Common myeloid progenitor, CD34-positive (primary cell): Measurements from ENCODE around the gene LRRC43.
A peak's percentile ranks its signal among the peaks of the same experiment; 100 is the strongest.

ENCODE experiments used
- CTCF ChIA-PET: fragments of 350-600 bp; sonication (Branson Sonifier 250); formaldehyde crosslinking; loops from one replicate; lab custom pipeline; 2021; ENCODE audit warnings: antibody characterized with exemption; lab: Charles Lee
- POLR2A ChIA-PET: fragments of 350-600 bp; sonication (Branson Sonifier 250); formaldehyde crosslinking; loops from one replicate; lab custom pipeline; 2021; ENCODE audit warnings: antibody characterized with exemption; lab: Charles Lee
- DNase-seq, 3 donors: peaks; one replicate each; pipeline versions ENCODE4 v3.0.0 to v3.0.0-alpha.2; 2013
- H3K27ac ChIP-seq, 2 experiments: 1 replicate in 1 of 2; 2 replicates in 1 of 2; pipeline ENCODE4 v1.7.0; 2013; ENCODE audit warnings: inconsistent platforms in 2 of 2, low read length in 2 of 2, mild to moderate bottlenecking in 2 of 2, low read depth in 1 of 2, moderate library complexity in 1 of 2; ENCODE audit not compliant: severe bottlenecking in 2 of 2, insufficient read depth in 1 of 2, poor library complexity in 1 of 2
- H3K27me3 ChIP-seq, 5 experiments: replicated peaks in 2 of 5; 1 replicate in 3 of 5; 2 replicates in 2 of 5; pipeline versions ENCODE4 v1.6.1 to v1.7.0; 2013; ENCODE audit warnings: low read length in 4 of 5, mild to moderate bottlenecking in 2 of 5, moderate library complexity in 2 of 5, inconsistent platforms in 1 of 5; ENCODE audit not compliant: insufficient read depth in 5 of 5, control insufficient read depth in 4 of 5
- H3K36me3 ChIP-seq, 4 experiments: 1 replicate in 2 of 4; 2 replicates in 2 of 4; pipeline versions ENCODE4 v1.6.1 to v1.7.0; 2013; ENCODE audit warnings: low read length in 3 of 4, control low read depth in 1 of 4, mild to moderate bottlenecking in 1 of 4; ENCODE audit not compliant: control insufficient read depth in 4 of 4, insufficient read depth in 4 of 4
- H3K4me1 ChIP-seq, 4 experiments: 1 replicate in 3 of 4; 2 replicates in 1 of 4; pipeline versions ENCODE4 v1.6.1 to v1.7.1; 2013; ENCODE audit warnings: low read length in 3 of 4, mild to moderate bottlenecking in 3 of 4, control low read depth in 1 of 4, inconsistent platforms in 1 of 4, moderate library complexity in 1 of 4; ENCODE audit not compliant: control insufficient read depth in 4 of 4, insufficient read depth in 4 of 4; ENCODE audit errors: control extremely low read depth in 1 of 4
- H3K4me3 ChIP-seq, 7 experiments: 1 replicate in 4 of 7; 2 replicates in 3 of 7; pipeline versions ENCODE4 v1.5.1 to v1.7.0; 2013; ENCODE audit warnings: mild to moderate bottlenecking in 7 of 7, low read length in 6 of 7, moderate library complexity in 6 of 7, inconsistent platforms in 2 of 7, low read depth in 2 of 7, control low read depth in 1 of 7; ENCODE audit not compliant: insufficient read depth in 4 of 7, control insufficient read depth in 1 of 7; ENCODE audit errors: extremely low read depth in 1 of 7
- H3K9me3 ChIP-seq, 5 experiments: 1 replicate in 4 of 5; 2 replicates in 1 of 5; pipeline versions ENCODE4 v1.6.1 to v1.7.1; 2013; ENCODE audit warnings: low read length in 4 of 5, mild to moderate bottlenecking in 2 of 5, inconsistent platforms in 1 of 5, low read depth in 1 of 5, moderate library complexity in 1 of 5; ENCODE audit not compliant: control insufficient read depth in 4 of 5, insufficient read depth in 2 of 5; ENCODE audit errors: control extremely low read depth in 1 of 5
- WGBS: methylation state at CpG from one replicate; pipeline ENCODE4 v1.1.5; 2013; ENCODE audit not compliant: insufficient coverage; 5-methylcytosine and 5-hydroxymethylcytosine counted together

Gene LRRC43

GRCh38 chr12:122228092-122228491, 45.2 kb downstream of the LRRC43 start:
- no peaks in the 10 kb centered on the region for H3K27me3 ChIP-seq
- 100% methylated on average over 5 of the region's 5 CpGs for WGBS
- H3K4me1 ChIP-seq = peaks cover 0 to 29% (median 21%) of the 10 kb centered on the region in 4 experiments
- DNase-seq = no peak
- no peak overlapping the region for H3K4me3 ChIP-seq
- CTCF ChIA-PET = interaction anchor here (1.4 kb wide), 1 partner anchor 25 kb away, joined by 4 read pairs; no protein-coding TSS in a partner anchor
- no peaks in the 10 kb centered on the region for H3K9me3 ChIP-seq
- POLR2A ChIA-PET = no interaction called here
- no peak overlapping the region for H3K27ac ChIP-seq
- H3K36me3 ChIP-seq = peaks cover 6 to 44% (median 29%) of the 10 kb centered on the region in 4 experiments

DNA sequence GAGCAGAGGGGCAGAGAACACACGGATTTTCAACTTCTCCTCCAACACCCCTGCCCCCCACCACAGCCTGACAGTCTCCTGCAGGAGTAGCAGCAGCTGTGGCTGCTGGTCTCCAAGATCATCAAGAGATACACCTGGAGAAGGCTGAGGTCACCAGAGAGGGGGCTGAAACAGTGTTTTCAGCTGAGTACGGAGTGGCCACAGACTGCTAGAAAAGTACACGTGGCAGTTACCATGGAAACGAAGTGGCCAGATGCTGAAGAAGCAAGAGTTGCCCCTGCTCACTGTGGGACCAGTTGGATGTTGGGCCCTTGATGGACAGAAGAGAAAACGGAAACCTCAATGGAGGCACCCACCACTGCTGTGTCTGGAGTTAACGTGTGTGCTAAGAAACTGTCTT, 47.9 kb downstream of the LRRC43 start:
- ChIA-PET POLR2A (interaction anchor here (0.6 kb wide), 1 partner anchor 10 kb away, joined by 3 read pairs; no protein-coding TSS in a partner anchor), CTCF (interaction anchor here (0.8 to 1.7 kb wide), 2 partner anchors 15 to 35 kb away, joined by 3 to 5 read pairs; no protein-coding TSS in a partner anchor)
- no peaks in the 10 kb centered on the region for H3K27me3 ChIP-seq

DNA sequence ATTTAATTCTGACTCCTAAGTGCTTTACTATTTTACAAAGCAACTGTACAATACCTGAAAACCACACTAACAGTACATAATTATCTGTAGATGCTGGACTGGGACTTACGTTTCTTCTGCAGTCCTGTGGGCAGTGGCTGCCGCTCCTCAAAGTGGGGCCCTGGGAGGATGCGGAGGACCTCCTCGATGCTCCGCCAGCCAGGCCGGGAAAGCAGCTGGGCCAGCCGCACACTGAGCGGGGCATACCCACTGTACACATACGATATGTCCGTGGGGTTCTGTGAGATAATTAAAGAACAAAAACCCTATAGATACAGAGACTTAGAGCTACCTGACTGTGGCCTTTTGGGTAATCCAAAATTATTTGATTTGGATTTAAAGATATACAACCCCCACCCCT, 49.8 kb downstream of the LRRC43 start:
- Histone ChIP-seq H3K36me3 (peaks cover 24 to 70% (median 40%) of the 10 kb centered on the region in 4 experiments), H3K9me3 (no peaks in the 10 kb centered on the region), H3K4me3 (no peak overlapping the region), H3K4me1 (no peaks in the 10 kb centered on the region), H3K27ac (no peak overlapping the region), H3K27me3 (no peaks in the 10 kb centered on the region)
- CTCF ChIA-PET = no interaction called here
- WGBS = 98% methylated on average over 5 of the region's 10 CpGs
- POLR2A ChIA-PET = interaction anchor here (0.6 kb wide), 1 partner anchor 11 kb away, joined by 4 read pairs; no protein-coding TSS in a partner anchor
- no peak for DNase-seq

More for the DNA sequence above, 47.9 kb downstream of the LRRC43 start:
- peaks cover 21 to 63% (median 34%) of the 10 kb centered on the region in 4 experiments for H3K36me3 ChIP-seq
- WGBS = 84% methylated on average over 4 of the region's 6 CpGs
- no peak overlapping the region for H3K4me3 ChIP-seq
- H3K4me1 ChIP-seq = peaks cover 0 to 9% (median 8%) of the 10 kb centered on the region in 4 experiments
- DNase-seq = no peak
- H3K9me3 ChIP-seq = no peaks in the 10 kb centered on the region
- H3K27ac ChIP-seq = no peak overlapping the region

GRCh38 chr12:122235741-122236140, 52.8 kb downstream of the LRRC43 start:
- POLR2A ChIA-PET = interaction anchor here (1.2 kb wide), 1 partner anchor 31 kb away, joined by 7 read pairs; no protein-coding TSS in a partner anchor
- H3K27ac ChIP-seq = no peak overlapping the region
- H3K36me3 ChIP-seq = peaks cover 27 to 67% (median 40%) of the 10 kb centered on the region in 4 experiments
- H3K9me3 ChIP-seq = no peaks in the 10 kb centered on the region
- 84% methylated on average over 6 of the region's 7 CpGs for WGBS
- H3K27me3 ChIP-seq = no peaks in the 10 kb centered on the region
- CTCF ChIA-PET = interaction anchor here (1.0 kb wide), 1 partner anchor 9 kb away, joined by 3 read pairs; no protein-coding TSS in a partner anchor
- no peak for DNase-seq
- no peaks in the 10 kb centered on the region for H3K4me1 ChIP-seq
- no peak overlapping the region for H3K4me3 ChIP-seq

DNA sequence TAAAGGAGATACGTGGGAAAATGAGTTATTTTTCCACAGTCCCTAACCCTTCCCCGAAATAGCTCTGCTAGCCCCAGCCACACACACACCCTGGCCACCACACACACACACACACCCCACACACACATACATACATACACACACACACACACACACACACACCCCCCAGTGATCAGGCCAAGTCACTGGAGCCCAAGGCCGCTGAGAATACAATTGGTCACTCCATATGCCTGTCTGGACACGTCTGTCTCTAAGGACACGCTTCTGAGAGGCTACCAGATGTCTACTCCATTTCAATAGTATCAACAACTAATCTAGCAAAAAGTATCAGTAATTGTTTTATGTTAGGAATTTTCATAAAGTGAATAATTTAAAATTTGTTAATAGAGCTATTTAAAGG, 55.9 kb downstream of the LRRC43 start:
- ChIA-PET CTCF (no interaction called here), POLR2A (interaction anchor here (1.2 kb wide), 1 partner anchor 13 kb away, joined by 4 read pairs; the partner anchor contains the start of gene DIABLO)
- Histone ChIP-seq H3K27ac (no peak overlapping the region), H3K36me3 (peaks cover 23 to 56% (median 32%) of the 10 kb centered on the region in 4 experiments), H3K4me1 (no peaks in the 10 kb centered on the region), H3K27me3 (no peaks in the 10 kb centered on the region), H3K4me3 (no peak overlapping the region), H3K9me3 (no peaks in the 10 kb centered on the region)
- no peak for DNase-seq
- WGBS = 100% methylated on average over 1 of the region's 5 CpGs

DNA sequence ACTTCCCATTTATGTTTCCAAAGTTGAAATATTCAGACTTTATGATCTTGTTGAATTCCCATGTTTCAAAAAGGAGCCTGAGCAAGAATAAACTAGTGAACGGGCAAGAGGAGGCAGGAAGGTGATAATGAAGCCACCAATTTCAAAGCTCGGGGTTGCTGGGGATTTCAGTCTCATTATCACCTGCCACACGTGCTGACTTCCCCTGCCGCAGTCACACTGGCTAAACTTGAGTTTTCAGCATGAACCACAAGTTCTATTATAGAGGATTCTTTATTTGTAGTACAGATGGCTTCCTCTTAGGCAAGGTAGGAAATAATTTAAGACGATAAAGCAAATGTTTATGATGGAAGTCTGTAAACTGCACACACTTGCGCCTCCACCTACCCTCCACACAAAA, 61.0 kb downstream of the LRRC43 start:
- no peak overlapping the region for H3K4me3 ChIP-seq
- H3K9me3 ChIP-seq = no peaks in the 10 kb centered on the region
- no peak overlapping the region for H3K27ac ChIP-seq
- peaks cover 9 to 46% (median 32%) of the 10 kb centered on the region in 4 experiments for H3K36me3 ChIP-seq
- 75% methylated on average over 3 of the region's 6 CpGs for WGBS
- CTCF ChIA-PET = interaction anchor here (0.7 kb wide), 2 partner anchors 23 to 190 kb away, joined by 3 read pairs; no protein-coding TSS in a partner anchor
- no peaks in the 10 kb centered on the region for H3K4me1 ChIP-seq
- peak in 1 of 3 donors; percentile 27 for DNase-seq
- POLR2A ChIA-PET = interaction anchor here (0.5 to 0.6 kb wide), 2 partner anchors 11 kb away, joined by 3 to 4 read pairs; no protein-coding TSS in a partner anchor
- H3K27me3 ChIP-seq = no peaks in the 10 kb centered on the region
